HG03139 (cell line): ENCODE measurements around the gene MEX3A.
"Not testable (repeated sequence)": the region's sequence is repeated elsewhere in the genome, so short reads cannot be mapped to it uniquely, and the experiment has no call there.

Source experiments
- ATAC-seq: cut with Tn5 transposase; IDR thresholded peaks from one replicate; pipeline ENCODE4 v1.9.1; 2021; ENCODE audit not compliant: unreplicated experiment

The MEX3A gene

GRCh38 chr1:156118177-156118868, 36.1 kb upstream of the MEX3A start:
- ATAC-seq, result no peak

DNA sequence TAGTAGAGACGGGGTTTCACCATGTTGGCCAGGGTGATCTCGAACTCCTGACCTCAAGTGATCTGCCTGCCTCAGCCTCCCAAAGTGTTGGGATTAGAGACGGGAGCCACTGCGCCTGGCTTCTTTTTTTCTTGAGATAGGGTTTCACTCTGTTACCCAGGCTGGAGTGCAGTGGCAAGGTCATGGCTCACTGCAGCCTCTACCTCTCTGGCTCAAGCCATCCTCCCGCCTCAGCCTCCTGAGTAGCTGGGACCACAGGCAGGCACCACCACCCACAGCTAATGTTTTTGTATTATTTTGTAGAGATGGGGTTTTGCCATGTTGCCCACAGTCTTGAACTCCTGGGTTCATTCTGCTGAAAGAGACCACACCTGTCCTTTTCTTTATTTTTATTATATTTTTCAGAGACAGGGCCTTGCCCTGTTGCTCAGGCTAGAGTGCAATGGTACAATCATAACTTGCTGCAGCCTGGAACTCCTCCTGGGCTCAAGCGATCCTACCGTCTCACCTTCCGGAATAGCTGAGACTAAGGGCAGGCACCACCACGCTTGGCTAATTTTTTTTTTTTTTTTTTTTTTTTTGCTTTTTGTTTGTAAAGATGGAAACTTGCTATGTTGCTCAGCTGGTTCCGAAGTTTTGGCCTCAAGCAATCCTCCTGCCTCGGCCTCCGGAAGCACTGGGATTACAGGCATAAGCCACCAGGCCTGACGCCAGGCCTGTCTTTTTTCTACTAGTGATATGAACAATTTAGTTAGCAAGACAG, 35.3 kb upstream of the MEX3A start:
- no peak for ATAC-seq

GRCh38 chr1:156116731-156117130, 34.5 kb upstream of the MEX3A start:
- ATAC-seq, result not testable (repeated sequence)

DNA sequence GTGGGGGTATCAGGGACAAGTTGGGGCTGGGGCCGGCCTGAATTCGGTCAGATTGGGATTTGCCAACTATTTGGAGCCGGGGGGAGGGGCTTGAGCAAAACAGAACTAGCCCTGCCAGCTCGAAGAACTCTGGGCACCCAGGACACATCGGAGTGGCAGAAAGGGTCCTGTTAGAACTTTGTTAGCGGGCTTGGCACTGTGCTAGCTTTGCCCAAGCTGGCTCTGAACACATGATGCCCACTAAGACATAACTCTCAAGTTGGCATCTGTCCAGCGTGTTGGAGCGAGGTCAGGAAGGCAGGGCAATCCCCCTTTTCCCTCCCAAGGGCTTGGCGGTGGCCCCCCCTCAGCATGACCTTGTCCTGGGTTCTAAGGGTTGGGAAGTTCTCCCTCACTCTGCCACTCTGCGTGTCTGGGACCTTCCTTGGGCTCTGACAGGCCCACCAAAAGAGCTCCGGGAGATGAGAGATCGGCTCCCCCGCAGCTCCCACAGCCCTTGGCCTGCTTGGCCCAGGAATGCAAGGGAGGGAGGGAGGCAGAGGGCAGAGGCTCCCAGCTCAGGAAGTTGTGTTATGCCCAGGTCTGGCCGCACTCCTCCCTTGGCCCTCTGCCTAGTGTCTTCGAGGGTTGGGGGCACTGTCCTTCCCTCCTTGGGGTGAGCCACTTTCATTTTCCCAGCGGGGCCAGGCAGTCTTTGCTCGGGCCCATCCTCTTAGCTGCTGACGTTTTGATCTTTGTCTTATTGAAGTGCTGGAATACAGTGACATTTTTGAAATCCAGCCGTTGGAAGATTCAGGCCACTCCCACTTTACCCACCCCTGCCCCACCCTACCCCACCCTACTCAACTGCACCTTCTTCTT, 33.5 kb upstream of the MEX3A start:
- no peak for ATAC-seq

- no peak for ATAC-seq
Measured at GRCh38 chr1:156114919-156115513, 32.8 kb upstream of the MEX3A start.

- peak; percentile 80 for ATAC-seq
Measured at GRCh38 chr1:156114101-156114918, 32.0 kb upstream of the MEX3A start, which contains the start of gene LMNA. Gene LMNA, plus strand, starts transcription at chr1:156114711. Its CDS starts 208 bp downstream, at chr1:156114919.

DNA sequence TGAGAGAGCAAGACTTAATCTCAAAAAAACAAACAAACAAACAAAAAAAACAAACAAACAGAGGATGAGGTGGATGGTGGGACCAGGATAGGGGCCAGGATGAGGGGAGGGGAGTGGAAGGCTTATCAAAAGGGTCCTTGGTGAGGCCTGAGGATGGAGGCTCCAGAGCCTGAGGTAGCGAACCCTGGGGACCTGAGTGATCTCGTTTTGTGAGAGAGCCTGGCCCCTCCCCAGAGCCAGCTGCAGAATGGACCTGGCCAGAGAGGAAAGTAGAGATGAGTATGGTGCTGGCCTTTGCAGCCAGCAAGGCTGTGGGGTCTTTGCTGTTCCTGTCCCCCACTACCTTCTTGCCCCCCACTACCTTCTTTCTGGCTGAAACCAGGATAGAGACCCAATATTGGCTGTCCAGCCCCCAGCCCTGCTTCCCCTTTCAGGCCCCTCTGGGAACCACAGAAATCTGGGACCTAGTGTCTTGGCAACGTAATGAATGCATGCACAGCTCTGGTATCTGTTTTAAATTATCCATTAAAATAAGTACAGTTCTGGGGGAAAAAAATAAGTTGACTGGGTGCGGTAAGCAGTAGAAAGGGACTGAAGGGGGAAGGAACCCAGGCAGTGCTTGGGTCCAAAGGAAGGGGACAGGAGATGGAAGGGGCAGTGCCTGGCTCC, 31.2 kb upstream of the MEX3A start:
- no peak for ATAC-seq

GRCh38 chr1:156112276-156113137, 30.2 kb upstream of the MEX3A start:
- ATAC-seq, result no peak

GRCh38 chr1:156111355-156111962, 29.2 kb upstream of the MEX3A start:
- ATAC-seq, result no peak

GRCh38 chr1:156110252-156110651, 28.0 kb upstream of the MEX3A start:
- no peak for ATAC-seq

DNA sequence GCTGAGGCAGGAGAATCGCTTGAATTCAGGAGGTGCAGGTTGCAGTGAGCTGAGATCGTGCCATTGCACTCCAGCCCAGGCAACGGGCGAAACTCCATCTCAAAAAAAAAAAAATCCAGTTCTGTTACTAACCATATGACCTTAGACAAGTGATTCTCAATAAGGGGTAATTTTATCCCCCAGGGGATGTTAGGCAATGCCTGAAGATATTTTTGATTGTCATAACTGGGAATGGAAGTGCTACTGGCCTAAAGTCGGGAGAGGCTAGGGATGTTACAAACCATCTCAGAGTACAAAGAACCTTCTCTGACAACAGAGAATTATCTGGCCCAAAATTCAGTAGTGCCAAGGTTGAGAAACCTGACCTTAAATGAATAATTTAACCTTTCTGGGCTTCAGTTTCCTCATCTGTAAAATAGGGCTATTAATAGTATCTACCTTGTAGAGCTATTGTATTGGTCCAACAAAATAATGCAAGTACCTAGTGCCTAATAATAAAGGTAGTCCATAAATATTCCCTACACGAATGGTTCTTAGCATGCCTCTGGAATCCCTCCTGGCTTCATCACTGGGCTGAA, 26.5 kb upstream of the MEX3A start:
- ATAC-seq, result no peak

DNA sequence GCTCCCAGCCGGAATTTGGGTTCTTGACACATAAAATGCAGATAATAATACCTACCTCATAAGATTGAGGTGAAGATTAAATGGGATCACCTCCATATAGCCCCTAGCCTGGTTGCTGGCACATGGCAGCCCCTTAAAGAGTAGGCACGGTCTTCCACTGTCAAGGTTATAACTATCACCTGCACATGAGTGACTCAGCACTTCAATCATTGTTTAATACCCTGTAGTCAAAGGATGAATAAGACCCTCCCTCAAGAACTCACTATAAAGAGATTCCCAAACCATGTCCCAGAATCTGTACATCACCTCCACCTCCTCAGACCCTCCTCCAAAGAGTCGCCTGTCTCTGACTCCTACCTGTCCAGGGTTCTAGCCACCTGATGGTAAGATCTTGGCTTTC, 25.8 kb upstream of the MEX3A start:
- no peak for ATAC-seq

DNA sequence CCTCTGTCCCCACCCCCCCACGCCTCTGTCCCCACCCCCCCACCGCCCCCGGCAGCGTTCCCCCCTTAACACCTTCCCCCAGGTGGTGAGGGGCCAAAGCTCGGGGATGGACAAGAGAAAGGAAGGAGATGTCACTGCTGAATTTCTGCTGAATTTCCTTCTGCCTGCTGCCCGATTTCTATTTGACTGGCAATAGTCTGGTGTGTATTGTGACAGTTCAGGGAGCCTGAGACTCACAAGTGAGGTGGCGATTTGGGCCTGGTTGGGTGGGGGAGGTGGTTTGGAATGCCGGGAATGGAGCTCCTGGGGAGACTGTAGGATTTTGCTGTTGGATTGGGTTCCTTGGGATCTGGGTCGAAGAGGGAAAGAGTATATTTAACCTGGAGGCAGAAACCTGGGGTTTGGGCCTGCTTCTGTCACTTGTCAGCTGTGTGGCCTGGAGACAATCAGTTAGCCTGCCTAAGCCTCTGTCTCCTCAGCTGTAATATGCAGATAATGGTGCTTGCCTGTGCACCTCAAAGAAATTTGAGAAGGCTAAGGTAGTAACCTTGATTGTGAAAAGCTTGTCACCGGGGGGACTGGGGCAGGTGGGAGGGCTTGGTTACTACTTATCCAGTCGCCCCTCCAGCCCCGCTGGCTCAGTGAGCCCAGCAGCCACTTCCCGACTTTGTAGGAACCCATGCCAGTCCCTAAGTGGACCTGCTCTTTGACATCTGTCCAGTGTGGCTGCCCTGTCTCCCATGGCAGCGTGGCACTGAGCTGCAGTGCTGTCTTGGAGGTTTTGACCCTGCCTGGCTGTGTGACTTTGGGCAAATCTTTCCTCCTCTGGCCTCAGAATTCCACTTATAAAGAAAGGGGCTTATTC, 24.6 kb upstream of the MEX3A start:
- ATAC-seq, result no peak

DNA sequence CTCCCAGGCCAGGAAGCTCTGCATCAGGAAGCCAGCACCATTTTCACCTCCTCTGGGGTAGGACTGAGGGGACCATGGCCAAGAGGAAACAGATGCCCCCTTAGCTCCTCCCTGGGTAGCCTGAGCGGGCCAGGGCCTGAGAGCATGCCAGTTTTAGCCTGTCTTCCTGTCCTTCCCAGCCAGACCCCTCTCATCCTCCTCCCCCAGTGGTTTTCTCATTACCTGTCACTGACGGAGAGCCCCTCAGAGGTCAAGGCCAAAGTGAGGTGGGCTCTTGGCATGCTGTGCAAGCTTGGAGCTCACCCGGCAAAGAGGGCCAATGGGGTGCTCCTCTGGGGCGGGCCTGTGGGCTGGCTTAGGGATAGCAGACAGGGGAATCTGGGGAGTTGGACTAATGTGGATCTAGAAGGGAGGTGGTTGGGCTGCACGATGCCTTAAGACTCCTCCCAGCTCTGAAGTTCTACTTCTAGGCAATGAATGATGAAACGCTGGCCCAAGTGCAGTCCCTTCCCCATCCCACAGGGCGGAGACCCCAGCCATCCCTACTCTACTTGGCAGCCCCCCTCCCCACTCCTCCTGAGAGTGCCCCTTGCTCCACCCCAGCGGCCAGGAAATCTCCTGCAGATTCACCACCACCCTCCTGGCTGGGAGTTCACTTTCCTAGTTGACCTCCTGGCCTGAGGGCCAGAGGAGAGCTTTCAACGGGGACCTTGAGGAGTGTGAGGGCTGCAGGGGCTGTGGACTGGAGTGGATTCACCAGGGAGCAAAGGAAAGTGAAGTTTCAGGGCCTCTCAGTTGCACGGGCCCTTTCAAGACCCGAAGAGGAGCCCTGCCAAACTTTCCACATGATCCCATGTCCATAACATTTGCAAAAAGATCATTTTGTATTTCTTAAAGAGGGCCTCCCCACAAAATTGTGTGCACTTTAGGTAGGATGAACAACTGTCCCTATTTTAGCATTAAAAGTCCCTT, 22.9 kb upstream of the MEX3A start:
- ATAC-seq, result no peak

- ATAC-seq, result no peak
Measured at GRCh38 chr1:156104065-156104810, 22.0 kb upstream of the MEX3A start.
